ENCODE results near the gene PTPRG. TPM values are rescaled to one million over a fixed set of nuclear protein-coding genes. Genes with fewer than 3 reads are reported as not detected.

PTPRG gene
- total and polyA plus RNA-seq, 2 experiments from 2014 or later: 24.4 to 131 TPM

- Histone ChIP-seq H3K4me3 (peak overlapping the region; percentile 6; the same call in 1 of the 2 replicates), H3K79me2 (replicated peaks; ENCODE audit: insufficient read depth) (peaks cover 87% of the 10 kb centered on the region), H2AFZ (no peak overlapping the region), H3K9me2 (ENCODE audit: insufficient read depth) (no peaks in the 10 kb centered on the region; the same call in 1 of the 2 replicates), H4K20me1 (replicated peaks; ENCODE audit: insufficient read depth) (no peaks in the 10 kb centered on the region; the same call in none of the 2 replicates), H3K36me3 (ENCODE audit: insufficient read depth) (no peaks in the 10 kb centered on the region), H3K4me1 (ENCODE audit: insufficient read depth) (peaks cover 69% of the 10 kb centered on the region), H3K27ac (ENCODE audit: low read depth) (peak overlapping the region; percentile 70), H3K27me3 (ENCODE audit: insufficient read depth) (no peaks in the 10 kb centered on the region), H3K4me2 (peak overlapping the region; percentile 25), H3F3A (replicated peaks; ENCODE audit: low read depth) (no peaks in the 10 kb centered on the region; the same call in 1 of the 2 replicates)
- Mint-ChIP-seq H3K36me3 (ENCODE audit: low read depth) (peaks cover 2% of the 10 kb centered on the region; the same call in 1 of the 3 replicates), H3K27ac (peak overlapping the region; percentile 85), H3K27me3 (ENCODE audit: insufficient read depth, low read depth, poor library complexity) (peaks cover 2% of the 10 kb centered on the region), H3K4me1 (peaks cover 70% of the 10 kb centered on the region), H3K9me3 (no peaks in the 10 kb centered on the region), H3K4me3 (peak overlapping the region; percentile 42; the same call in 1 of the 3 replicates)
- ATAC-seq (peak; percentile 91), DNase-seq (ENCODE audit: low spot score) (peak; percentile 72)
- TF ChIP-seq NANOG (IDR thresholded peaks at IDR 0.05; ENCODE audit: borderline replicate concordance) (no peak), EZH2phosphoT487 (IDR thresholded peaks at IDR 0.05; ENCODE audit: unreplicated experiment) (no peak), ZNF114 (CRISPR knock-in tag; IDR thresholded peaks at IDR 0.05) (no peak), JUNB (IDR thresholded peaks at IDR 0.05; ENCODE audit: unreplicated experiment) (no peak), CREB1 (CRISPR knock-in tag; IDR thresholded peaks at IDR 0.05; ENCODE audit: low read depth) (no peak), STAT1 (IDR thresholded peaks at IDR 0.05; ENCODE audit: unreplicated experiment) (no peak), POLR2AphosphoS5 (IDR thresholded peaks at IDR 0.05; ENCODE audit: low read depth) (no peak), REST (IDR thresholded peaks at IDR 0.05; ENCODE audit: unreplicated experiment) (no peak), ZNF462 (CRISPR knock-in tag; IDR thresholded peaks at IDR 0.05) (peak; percentile 89), ETS1 (IDR thresholded peaks at IDR 0.05) (0 out of 2 replicates have a peak, but pooled peaks have one; percentile 20), CTCF (conservative IDR thresholded peaks at IDR 0.05; ENCODE audit: low read depth in 2 of 2) (no peak), EZH2 (IDR thresholded peaks at IDR 0.05; ENCODE audit: low read depth, unreplicated experiment) (no peak)
These were observed 286.6 kb downstream of the PTPRG start for GRCh38 chr3:61847784-61848462.

Data from GM23338 (cell line).